Hepatocyte (in vitro differentiated cells): ENCODE data around the gene POLR2A. TPM values are rescaled to one million over a fixed set of nuclear protein-coding genes. Genes with fewer than 3 reads are reported as not detected.
A peak's percentile ranks its signal among the peaks of the same experiment; 100 is the strongest.
"Not testable (repeated sequence)": the region's sequence is repeated elsewhere in the genome, so short reads cannot be mapped to it uniquely, and the experiment has no call there.

ENCODE experiments used
- DNase-seq: peaks from one replicate; pipeline ENCODE4 v3.0.0-alpha.2; 2016; ENCODE audit warnings: low spot score
- H2AFZ ChIP-seq: fragments of 200-600 bp; sonication (generic); 2 replicates; pipeline ENCODE4 v1.6.0; 2016; ENCODE audit warnings: antibody characterized with exemption, mild to moderate bottlenecking
- H3K27ac ChIP-seq: fragments of 200-600 bp; sonication (generic); 2 replicates; pipeline ENCODE4 v1.5.1; 2016; ENCODE audit warnings: mild to moderate bottlenecking
- H3K27me3 ChIP-seq: fragments of 200-600 bp; sonication (generic); 2 replicates; pipeline ENCODE4 v1.6.1; 2016
- H3K36me3 ChIP-seq: fragments of 200-600 bp; sonication (generic); replicated peaks from 2 replicates; pipeline ENCODE4 v1.5.1; 2016; ENCODE audit warnings: low read depth; ENCODE audit not compliant: insufficient read depth
- H3K4me1 ChIP-seq: fragments of 200-600 bp; sonication (generic); 2 replicates; pipeline ENCODE4 v1.5.1; 2016; ENCODE audit warnings: mild to moderate bottlenecking, moderate library complexity; ENCODE audit not compliant: insufficient read depth
- H3K4me2 ChIP-seq: fragments of 200-600 bp; sonication (generic); 2 replicates; pipeline ENCODE4 v1.6.0; 2016
- H3K4me3 ChIP-seq: fragments of 200-600 bp; sonication (generic); 2 replicates; pipeline ENCODE4 v1.5.1; 2016; ENCODE audit warnings: mild to moderate bottlenecking
- H3K79me2 ChIP-seq: fragments of 200-600 bp; sonication (generic); 2 replicates; pipeline ENCODE4 v1.6.0; 2017; ENCODE audit warnings: mild to moderate bottlenecking
- H3K9me2 ChIP-seq: fragments of 200-600 bp; sonication (generic); replicated peaks from 2 replicates; pipeline ENCODE4 v1.6.0; 2017; ENCODE audit warnings: mild to moderate bottlenecking; ENCODE audit not compliant: insufficient read depth
- H3K9me3 ChIP-seq: fragments of 200-600 bp; sonication (generic); 2 replicates; pipeline ENCODE4 v1.5.1; 2016; ENCODE audit warnings: low read depth, mild to moderate bottlenecking
- H4K20me1 ChIP-seq: fragments of 200-600 bp; sonication (generic); 2 replicates; pipeline ENCODE4 v1.6.0; 2016; ENCODE audit warnings: mild to moderate bottlenecking; ENCODE audit not compliant: insufficient read depth, poor library complexity, severe bottlenecking
- CTCF ChIP-seq: fragments of 200-600 bp; sonication (generic); IDR thresholded peaks from 2 replicates; pipeline ENCODE4 v1.5.1; 2016; ENCODE audit warnings: antibody characterized with exemption, mild to moderate bottlenecking; ENCODE audit not compliant: poor library complexity
- EZH2 ChIP-seq: fragments of 200-600 bp; sonication (generic); IDR thresholded peaks from 2 replicates; pipeline ENCODE4 v1.6.1; 2016; ENCODE audit warnings: antibody characterized with exemption, mild to moderate bottlenecking, borderline replicate concordance
- EZH2phosphoT487 ChIP-seq: fragments of 200-600 bp; sonication (generic); IDR thresholded peaks from one replicate; pipeline ENCODE4 v1.6.1; 2018; ENCODE audit warnings: antibody characterized with exemption, mild to moderate bottlenecking, low read depth, moderate library complexity; ENCODE audit not compliant: unreplicated experiment, severe bottlenecking
- WGBS: methylation state at CpG from one replicate; pipeline ENCODE4 v1.1.6; 2016; ENCODE audit warnings: low lambda C conversion rate; ENCODE audit errors: missing lambda C conversion rate; 5-methylcytosine and 5-hydroxymethylcytosine counted together
- polyA plus RNA-seq: library from polyadenylated mRNA; unstranded; fragments of >200 nt; fragmentation: Nextera tagmentation; extraction: Ambion mirVana; gene quantifications from 2 replicates; pipeline ENCODE4 v1.2.1, GENCODE V29; 2016
- total RNA-seq: library from RNA; depleted of rRNA; stranded (reverse); fragments of >200 nt; gene quantifications from 2 replicates; pipeline ENCODE4 v1.2.3, GENCODE V29; 2014

Gene POLR2A
- total and polyA plus RNA-seq, 2 experiments from 2014 or later = 74.5 to 96.3 TPM

- TF ChIP-seq EZH2phosphoT487 (no peak), EZH2 (no peak), CTCF (no peak)
- Histone ChIP-seq H3K27me3 (no peaks in the 10 kb centered on the region), H3K9me3 (no peaks in the 10 kb centered on the region), H4K20me1 (peaks cover 81% of the 10 kb centered on the region), H3K79me2 (peaks cover 98% of the 10 kb centered on the region), H3K4me2 (no peak overlapping the region), H3K4me3 (no peak overlapping the region), H3K27ac (peak overlapping the region; percentile 13), H3K9me2 (no peaks in the 10 kb centered on the region), H3K4me1 (peaks cover 22% of the 10 kb centered on the region), H2AFZ (no peak overlapping the region), H3K36me3 (no peaks in the 10 kb centered on the region)
- no peak for DNase-seq
- 94% methylated on average over 2 of the region's 2 CpGs for WGBS
Observed at GRCh38 chr17:7471729-7472128, 12.4 kb upstream of the POLR2A start.

- not testable (repeated sequence) for H3K27me3 ChIP-seq, H2AFZ ChIP-seq, H3K4me3 ChIP-seq, H3K36me3 ChIP-seq, H3K9me2 ChIP-seq, H3K9me3 ChIP-seq, DNase-seq
- WGBS = 78% methylated on average over 8 of the region's 8 CpGs
- Histone ChIP-seq H4K20me1 (peaks cover 52% of the 10 kb centered on the region), H3K27ac (peak overlapping the region; percentile 100), H3K4me2 (peak overlapping the region; percentile 94), H3K79me2 (peaks cover 91% of the 10 kb centered on the region), H3K4me1 (peaks cover 26% of the 10 kb centered on the region)
Observed at GRCh38 chr17:7474767-7475166, 9.4 kb upstream of the POLR2A start.

GRCh38 chr17:7475764-7476422 lies 8.3 kb upstream of the POLR2A start:
- no peaks in the 10 kb centered on the region for H3K9me2 ChIP-seq
- no peak overlapping the region for H2AFZ ChIP-seq
- H3K4me1 ChIP-seq = peaks cover 36% of the 10 kb centered on the region
- H3K27ac ChIP-seq = peak overlapping the region; percentile 100
- no peaks in the 10 kb centered on the region for H3K36me3 ChIP-seq
- H3K4me3 ChIP-seq = no peak overlapping the region
- H3K4me2 ChIP-seq = peak overlapping the region; percentile 94
- 81% methylated on average over 15 of the region's 15 CpGs for WGBS
- peak; percentile 61 for DNase-seq
- peaks cover 89% of the 10 kb centered on the region for H3K79me2 ChIP-seq
- H3K27me3 ChIP-seq = no peaks in the 10 kb centered on the region
- H3K9me3 ChIP-seq = no peaks in the 10 kb centered on the region
- TF ChIP-seq CTCF = no peak
- TF ChIP-seq EZH2phosphoT487 = no peak
- TF ChIP-seq EZH2 = no peak
- peaks cover 41% of the 10 kb centered on the region for H4K20me1 ChIP-seq

- no peak overlapping the region for H3K4me3 ChIP-seq
- no peaks in the 10 kb centered on the region for H3K36me3 ChIP-seq
- H3K4me1 ChIP-seq = peaks cover 40% of the 10 kb centered on the region
- H3K9me3 ChIP-seq = no peaks in the 10 kb centered on the region
- peak overlapping the region; percentile 100 for H3K27ac ChIP-seq
- TF ChIP-seq EZH2phosphoT487 = no peak
- TF ChIP-seq CTCF = no peak
- no peak for TF ChIP-seq EZH2
- no peak overlapping the region for H2AFZ ChIP-seq
- no peaks in the 10 kb centered on the region for H3K9me2 ChIP-seq
- peak overlapping the region; percentile 94 for H3K4me2 ChIP-seq
- WGBS = 42% methylated on average over 3 of the region's 3 CpGs
- peaks cover 35% of the 10 kb centered on the region for H4K20me1 ChIP-seq
- H3K27me3 ChIP-seq = no peaks in the 10 kb centered on the region
- DNase-seq = peak; percentile 47
- peaks cover 89% of the 10 kb centered on the region for H3K79me2 ChIP-seq
Observed at GRCh38 chr17:7476494-7476893, 7.7 kb upstream of the POLR2A start.
